ENCODE results near the gene MYBPH.
A peak's percentile ranks its signal among the peaks of the same experiment; 100 is the strongest.

The MYBPH gene

DNA sequence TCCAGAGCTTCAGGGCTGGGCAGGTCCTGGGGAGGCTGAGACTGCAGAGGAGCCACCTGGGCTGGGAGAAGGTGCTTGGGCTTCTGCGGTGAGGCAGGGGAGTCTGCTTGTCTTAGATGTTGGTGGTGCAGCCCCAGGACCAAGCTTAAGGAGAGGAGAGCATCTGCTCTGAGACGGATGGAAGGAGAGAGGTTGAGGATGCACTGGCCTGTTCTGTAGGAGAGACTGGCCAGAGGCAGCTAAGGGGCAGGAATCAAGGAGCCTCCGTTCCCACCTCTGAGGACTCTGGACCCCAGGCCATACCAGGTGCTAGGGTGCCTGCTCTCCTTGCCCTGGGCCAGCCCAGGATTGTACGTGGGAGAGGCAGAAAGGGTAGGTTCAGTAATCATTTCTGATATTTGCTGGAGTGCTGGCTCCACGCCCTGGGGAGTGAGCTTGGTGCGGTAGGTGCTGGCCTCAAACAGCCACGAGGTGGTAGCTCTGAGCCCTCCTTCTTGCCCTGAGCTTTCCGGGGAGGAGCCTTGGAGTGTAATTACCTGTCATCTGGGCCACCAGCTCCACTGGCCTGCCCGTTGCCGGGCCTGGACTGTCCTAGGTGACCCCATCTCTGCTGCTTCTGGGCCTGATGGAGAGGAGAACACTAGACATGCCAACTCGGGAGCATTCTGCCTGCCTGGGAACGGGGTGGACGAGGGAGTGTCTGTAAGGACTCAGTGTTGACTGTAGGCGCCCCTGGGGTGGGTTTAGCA, 9.3 kb downstream of the MYBPH start:
- peaks cover 1% of the 10 kb centered on the region for H3K27me3 ChIP-seq (replicated peaks)

DNA sequence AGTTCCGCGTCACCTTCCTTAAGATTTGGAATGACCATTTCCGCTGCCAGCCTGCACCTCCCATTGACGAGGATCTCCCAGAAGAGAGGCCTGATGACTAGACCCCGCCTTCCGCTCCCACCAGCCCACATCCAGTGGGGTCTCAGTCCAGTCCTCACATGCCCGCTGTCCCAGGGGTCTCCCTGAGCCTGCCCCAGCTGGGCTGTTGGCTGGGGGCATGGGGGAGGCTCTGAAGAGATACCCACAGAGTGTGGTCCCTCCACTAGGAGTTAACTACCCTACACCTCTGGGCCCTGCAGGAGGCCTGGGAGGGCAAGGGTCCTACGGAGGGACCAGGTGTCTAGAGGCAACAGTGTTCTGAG, 9.8 kb downstream of the MYBPH start:
- no peak overlapping the region for H3K4me3 ChIP-seq (ENCODE audit: low read depth, low read length)
- peaks cover 1% of the 10 kb centered on the region for H3K27me3 ChIP-seq (replicated peaks)
- DNase-seq = no peak
- in situ Hi-C loops (cut with HindIII; ENCODE audit: low pct_ligation_motif_present, low sequenced_read_pairs) = no loop called here
- TF ChIP-seq, protein P1, sequence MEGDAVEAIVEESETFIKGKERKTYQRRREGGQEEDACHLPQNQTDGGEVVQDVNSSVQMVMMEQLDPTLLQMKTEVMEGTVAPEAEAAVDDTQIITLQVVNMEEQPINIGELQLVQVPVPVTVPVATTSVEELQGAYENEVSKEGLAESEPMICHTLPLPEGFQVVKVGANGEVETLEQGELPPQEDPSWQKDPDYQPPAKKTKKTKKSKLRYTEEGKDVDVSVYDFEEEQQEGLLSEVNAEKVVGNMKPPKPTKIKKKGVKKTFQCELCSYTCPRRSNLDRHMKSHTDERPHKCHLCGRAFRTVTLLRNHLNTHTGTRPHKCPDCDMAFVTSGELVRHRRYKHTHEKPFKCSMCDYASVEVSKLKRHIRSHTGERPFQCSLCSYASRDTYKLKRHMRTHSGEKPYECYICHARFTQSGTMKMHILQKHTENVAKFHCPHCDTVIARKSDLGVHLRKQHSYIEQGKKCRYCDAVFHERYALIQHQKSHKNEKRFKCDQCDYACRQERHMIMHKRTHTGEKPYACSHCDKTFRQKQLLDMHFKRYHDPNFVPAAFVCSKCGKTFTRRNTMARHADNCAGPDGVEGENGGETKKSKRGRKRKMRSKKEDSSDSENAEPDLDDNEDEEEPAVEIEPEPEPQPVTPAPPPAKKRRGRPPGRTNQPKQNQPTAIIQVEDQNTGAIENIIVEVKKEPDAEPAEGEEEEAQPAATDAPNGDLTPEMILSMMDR (IDR thresholded peaks at IDR 0.05; ENCODE audit: low read depth, low read length, missing control alignments) = no peak
- H3K36me3 ChIP-seq (replicated peaks) = no peaks in the 10 kb centered on the region
- H3K27ac ChIP-seq = no peak overlapping the region

More for the DNA sequence above, 9.3 kb downstream of the MYBPH start:
- DNase-seq = no peak
- no peaks in the 10 kb centered on the region for H3K36me3 ChIP-seq (replicated peaks)
- TF ChIP-seq, protein P1 (IDR thresholded peaks at IDR 0.05; ENCODE audit: low read depth, low read length, missing control alignments) = peak; percentile 32
- no peak overlapping the region for H3K4me3 ChIP-seq (ENCODE audit: low read depth, low read length)
- no peak overlapping the region for H3K27ac ChIP-seq
- in situ Hi-C loops (cut with HindIII; ENCODE audit: low pct_ligation_motif_present, low sequenced_read_pairs) = no loop called here

DNA sequence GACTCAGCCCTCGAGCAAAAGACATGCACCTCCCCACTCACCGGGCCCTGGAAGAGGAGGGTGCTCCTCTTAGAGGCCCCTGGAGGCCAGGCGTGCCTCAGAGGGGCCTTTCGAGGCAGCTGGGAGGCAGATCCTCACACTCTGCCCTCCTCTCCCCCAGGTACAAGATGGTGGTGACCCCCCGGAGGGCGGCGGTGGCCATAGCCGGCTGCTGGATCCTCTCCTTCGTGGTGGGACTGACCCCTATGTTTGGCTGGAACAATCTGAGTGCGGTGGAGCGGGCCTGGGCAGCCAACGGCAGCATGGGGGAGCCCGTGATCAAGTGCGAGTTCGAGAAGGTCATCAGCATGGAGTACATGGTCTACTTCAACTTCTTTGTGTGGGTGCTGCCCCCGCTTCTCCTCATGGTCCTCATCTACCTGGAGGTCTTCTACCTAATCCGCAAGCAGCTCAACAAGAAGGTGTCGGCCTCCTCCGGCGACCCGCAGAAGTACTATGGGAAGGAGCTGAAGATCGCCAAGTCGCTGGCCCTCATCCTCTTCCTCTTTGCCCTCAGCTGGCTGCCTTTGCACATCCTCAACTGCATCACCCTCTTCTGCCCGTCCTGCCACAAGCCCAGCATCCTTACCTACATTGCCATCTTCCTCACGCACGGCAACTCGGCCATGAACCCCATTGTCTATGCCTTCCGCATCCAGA, 10.4 kb downstream of the MYBPH start:
- no peak for DNase-seq
- Histone ChIP-seq H3K27me3 (replicated peaks) (peaks cover 1% of the 10 kb centered on the region), H3K36me3 (replicated peaks) (no peaks in the 10 kb centered on the region), H3K27ac (no peak overlapping the region), H3K4me3 (ENCODE audit: low read depth, low read length) (no peak overlapping the region)
- in situ Hi-C loops (cut with HindIII; ENCODE audit: low pct_ligation_motif_present, low sequenced_read_pairs) = no loop called here
- TF ChIP-seq, protein P1 (IDR thresholded peaks at IDR 0.05; ENCODE audit: low read depth, low read length, missing control alignments) = no peak

DNA sequence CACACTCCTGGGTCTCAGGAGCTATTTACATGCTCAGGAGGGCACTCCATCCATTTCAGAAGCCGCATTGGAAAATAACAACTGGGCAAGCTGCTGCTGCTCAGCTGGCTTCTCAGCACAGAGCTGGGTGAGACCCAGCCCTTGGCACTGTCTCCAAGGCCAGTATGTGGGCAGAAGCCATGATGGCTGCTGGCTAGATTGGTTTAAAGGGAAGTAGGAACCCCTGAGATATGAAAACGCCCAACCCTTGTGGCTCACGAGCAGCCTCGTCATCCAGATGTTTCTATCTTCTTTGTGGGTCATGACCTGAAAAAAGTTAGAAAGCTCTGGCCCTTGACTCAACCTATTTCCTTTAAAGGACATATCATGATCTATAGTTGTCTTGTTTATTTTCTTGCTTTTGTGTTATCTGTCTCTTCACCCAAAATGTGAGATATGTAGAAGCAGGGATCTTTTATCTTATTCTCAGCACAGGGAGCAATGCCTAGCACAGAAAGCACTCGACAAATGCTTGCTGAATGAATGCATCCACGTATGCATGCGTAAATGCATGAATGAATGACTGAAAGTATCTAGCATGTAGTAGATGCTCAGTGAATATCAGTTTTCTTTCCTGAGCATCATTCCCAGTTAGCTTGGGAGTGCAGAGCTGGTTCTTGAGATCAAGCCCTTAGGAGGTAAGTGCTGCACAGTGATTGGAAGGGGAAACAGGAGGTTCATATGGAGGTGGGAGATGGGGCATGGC, 11.6 kb downstream of the MYBPH start:
- Histone ChIP-seq H3K36me3 (replicated peaks) (no peaks in the 10 kb centered on the region), H3K27ac (no peak overlapping the region), H3K4me3 (ENCODE audit: low read depth, low read length) (no peak overlapping the region), H3K27me3 (replicated peaks) (peaks cover 4% of the 10 kb centered on the region)
- TF ChIP-seq, protein P1 (IDR thresholded peaks at IDR 0.05; ENCODE audit: low read depth, low read length, missing control alignments) = no peak
- in situ Hi-C loops (cut with HindIII; ENCODE audit: low pct_ligation_motif_present, low sequenced_read_pairs) = no loop called here
- DNase-seq = no peak

DNA sequence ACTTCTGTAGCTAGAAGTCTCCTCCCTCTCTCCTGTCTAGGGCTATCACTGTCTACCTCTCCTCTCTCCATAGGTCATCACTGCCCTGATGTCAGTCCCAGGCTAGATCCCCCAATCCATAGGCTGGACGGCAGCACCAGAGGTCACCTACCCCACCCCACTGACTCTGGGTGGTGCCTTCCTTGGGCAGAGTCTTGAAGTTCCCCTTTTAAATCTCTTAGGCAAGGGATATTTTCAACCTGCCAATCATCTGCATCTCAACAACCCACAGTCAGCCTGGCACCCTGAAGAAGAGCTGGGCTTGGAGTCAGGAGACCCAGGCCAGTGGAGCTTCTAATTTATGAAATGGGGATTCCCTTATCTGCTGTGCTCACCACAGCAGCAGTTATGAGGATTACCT, 13.2 kb downstream of the MYBPH start:
- Histone ChIP-seq H3K27me3 (replicated peaks) (peaks cover 8% of the 10 kb centered on the region), H3K4me3 (ENCODE audit: low read depth, low read length) (no peak overlapping the region), H3K36me3 (replicated peaks) (no peaks in the 10 kb centered on the region), H3K27ac (no peak overlapping the region)
- in situ Hi-C loops (cut with HindIII; ENCODE audit: low pct_ligation_motif_present, low sequenced_read_pairs) = no loop called here
- TF ChIP-seq, protein P1 (IDR thresholded peaks at IDR 0.05; ENCODE audit: low read depth, low read length, missing control alignments) = no peak
- no peak for DNase-seq

Data from brain microvascular endothelial cell (primary cell).